HG02885 (cell line): Measurements from ENCODE around the gene PNN.
A peak's percentile ranks its signal among the peaks of the same experiment; 100 is the strongest.
"Not testable (repeated sequence)": the region's sequence is repeated elsewhere in the genome, so short reads cannot be mapped to it uniquely, and the experiment has no call there.

Experiments used
- ATAC-seq: cut with Tn5 transposase; IDR thresholded peaks from one replicate; pipeline ENCODE4 v1.9.1; 2021; ENCODE audit warnings: mild to moderate bottlenecking; ENCODE audit not compliant: unreplicated experiment, poor library complexity

Gene PNN

DNA sequence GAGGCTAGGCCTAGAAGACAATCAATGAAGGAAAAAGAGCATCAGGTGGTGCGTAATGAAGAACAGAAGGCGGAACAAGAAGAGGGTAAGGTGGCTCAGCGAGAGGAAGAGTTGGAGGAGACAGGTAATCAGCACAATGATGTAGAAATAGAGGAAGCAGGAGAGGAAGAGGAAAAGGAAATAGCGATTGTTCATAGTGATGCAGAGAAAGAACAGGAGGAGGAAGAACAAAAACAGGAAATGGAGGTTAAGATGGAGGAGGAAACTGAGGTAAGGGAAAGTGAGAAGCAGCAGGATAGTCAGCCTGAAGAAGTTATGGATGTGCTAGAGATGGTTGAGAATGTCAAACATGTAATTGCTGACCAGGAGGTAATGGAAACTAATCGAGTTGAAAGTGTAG, 5.5 kb downstream of the PNN start:
- no peak for ATAC-seq

DNA sequence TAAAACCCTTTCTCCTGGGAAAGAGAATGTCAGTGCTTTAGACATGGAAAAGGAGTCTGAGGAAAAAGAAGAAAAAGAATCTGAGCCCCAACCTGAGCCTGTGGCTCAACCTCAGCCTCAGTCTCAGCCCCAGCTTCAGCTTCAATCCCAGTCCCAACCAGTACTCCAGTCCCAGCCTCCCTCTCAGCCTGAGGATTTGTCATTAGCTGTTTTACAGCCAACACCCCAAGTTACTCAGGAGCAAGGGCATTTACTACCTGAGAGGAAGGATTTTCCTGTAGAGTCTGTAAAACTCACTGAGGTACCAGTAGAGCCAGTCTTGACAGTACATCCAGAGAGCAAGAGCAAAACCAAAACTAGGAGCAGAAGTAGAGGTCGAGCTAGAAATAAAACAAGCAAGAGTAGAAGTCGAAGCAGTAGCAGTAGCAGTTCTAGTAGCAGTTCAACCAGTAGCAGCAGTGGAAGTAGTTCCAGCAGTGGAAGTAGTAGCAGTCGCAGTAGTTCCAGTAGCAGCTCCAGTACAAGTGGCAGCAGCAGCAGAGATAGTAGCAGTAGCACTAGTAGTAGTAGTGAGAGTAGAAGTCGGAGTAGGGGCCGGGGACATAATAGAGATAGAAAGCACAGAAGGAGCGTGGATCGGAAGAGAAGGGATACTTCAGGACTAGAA, 6.1 kb downstream of the PNN start:
- ATAC-seq, result no peak

DNA sequence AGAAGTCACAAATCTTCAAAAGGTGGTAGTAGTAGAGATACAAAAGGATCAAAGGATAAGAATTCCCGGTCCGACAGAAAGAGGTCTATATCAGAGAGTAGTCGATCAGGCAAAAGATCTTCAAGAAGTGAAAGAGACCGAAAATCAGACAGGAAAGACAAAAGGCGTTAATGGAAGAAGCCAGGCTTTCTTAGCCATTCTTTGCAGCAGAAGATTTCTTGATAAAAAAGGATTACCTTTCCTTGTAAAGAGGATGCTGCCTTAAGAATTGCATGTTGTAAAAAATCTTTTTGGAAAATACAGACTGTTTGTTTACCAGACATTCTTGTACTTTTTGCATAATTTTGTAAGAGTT, 6.6 kb downstream of the PNN start:
- ATAC-seq, result no peak

DNA sequence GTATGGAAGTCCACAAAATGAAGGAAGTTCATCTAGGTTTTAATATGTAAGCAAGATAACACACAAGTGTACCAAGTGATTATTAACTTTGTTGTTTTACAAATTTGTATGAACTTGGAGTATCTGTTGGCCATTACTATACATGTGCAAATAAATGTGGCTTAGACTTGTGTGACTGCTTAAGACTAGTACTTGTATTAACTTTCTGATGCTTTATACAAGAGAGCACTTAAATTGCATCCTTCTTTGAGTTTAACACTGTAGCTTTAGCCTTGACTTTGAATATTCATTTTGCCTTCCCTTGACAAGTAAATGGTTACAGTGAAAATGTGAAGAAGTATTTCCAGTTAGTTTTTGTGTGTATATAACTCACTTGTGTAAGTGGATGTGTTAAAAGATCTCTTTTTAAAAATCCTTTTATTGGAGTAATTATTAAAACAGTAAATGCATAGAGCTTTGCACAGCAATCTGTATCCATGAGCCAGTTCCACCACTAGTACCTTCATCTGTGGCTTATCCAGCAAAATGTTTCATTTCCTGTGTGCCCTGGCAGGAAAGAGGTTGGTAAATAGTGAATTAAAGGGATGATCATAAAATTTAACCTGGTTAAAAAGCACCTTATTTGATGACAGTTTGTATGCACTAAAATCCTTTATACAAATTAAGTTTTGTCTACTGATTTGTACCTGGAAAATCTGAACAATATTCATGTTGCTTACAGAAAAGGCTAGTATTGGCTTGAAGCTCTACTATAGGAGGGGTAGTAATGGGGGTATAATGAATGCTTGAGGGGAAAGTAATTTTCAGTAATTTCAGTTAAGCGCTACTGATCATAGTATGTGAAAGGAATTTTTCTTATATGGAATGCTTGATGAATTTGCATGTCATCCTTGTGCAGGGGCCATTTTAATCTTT, 8.0 kb downstream of the PNN start:
- ATAC-seq, result no peak

DNA sequence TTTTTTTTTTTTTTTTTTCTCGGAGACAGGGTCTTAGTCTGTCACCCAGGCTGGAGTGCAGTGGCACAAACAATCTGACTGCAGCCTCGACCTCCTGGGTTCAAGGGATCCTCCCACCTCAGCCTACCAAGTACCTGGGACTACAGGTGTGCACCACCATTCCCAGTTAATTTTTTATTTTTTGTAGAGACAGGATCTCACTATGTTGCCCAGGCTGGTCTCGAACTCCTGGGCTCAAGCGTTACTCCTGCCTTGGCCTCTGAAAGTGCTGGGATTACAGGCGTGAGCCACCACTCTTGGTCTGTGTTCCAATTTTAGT, 8.6 kb downstream of the PNN start:
- not testable (repeated sequence) for ATAC-seq

DNA sequence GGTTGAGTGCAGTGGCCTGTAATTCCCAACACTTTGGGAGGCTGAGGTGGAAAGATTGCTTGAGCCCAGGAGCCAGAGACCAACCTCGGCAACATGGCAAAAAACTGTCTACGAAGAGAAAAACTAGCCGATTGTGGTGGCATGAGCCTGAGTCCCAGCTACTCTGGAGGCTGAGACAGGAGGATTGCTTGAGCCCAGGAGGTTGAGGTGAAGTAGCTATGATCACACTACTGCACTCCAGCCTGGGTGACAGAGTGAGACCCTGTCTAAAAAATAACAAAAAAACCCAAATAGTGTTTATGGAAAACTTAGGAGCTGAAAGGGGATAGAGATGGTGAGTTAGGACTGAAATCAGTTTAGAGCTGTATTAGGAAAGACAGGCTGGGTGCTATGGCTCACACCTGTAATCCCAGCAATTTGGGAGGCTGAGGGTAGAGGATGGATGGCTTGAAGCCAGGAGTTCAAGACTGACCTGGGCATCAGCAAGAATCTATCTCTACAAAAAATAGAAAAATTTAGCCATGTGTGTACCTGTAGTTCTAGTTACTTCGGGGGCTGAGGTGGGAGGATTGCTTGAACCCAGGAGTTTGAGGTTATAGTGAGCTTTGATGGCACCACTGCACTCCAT, 9.7 kb downstream of the PNN start:
- ATAC-seq, result no peak

DNA sequence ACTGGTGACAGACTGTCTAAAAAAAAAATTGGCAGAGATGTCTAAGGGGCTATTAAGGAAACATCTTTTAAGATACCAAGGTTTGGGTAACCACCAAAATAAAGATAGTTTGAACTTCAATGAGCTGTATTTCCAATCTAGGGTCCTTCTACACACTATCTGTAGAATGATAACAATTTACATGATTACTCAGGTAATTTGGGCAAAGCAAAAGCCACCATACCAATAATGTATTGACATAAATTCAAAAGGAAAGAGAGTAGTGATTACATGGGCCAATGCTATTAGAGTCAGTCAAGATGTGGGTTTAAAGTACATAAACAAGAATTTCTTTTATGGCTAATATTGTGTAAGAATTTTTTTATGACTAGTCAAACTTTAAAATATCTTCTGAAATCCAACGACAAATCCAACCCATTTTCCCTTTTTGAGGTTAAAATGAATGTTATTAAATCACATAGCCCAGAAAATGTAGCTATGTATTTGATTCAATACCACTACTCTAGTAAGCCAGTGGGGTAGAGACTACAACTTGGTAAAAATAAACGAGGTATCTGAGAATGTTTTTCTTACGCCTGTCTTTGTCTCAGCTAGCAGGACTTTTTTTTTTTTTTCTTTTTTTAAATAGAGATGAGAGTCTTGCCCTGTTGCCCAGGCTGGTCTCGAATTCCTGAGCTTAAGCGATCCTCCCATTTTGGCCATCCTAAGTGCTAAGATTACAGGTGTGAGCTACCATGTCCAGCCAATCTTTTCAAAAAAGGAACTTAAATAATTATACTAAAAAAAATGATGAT, 10.4 kb downstream of the PNN start:
- ATAC-seq, result no peak

DNA sequence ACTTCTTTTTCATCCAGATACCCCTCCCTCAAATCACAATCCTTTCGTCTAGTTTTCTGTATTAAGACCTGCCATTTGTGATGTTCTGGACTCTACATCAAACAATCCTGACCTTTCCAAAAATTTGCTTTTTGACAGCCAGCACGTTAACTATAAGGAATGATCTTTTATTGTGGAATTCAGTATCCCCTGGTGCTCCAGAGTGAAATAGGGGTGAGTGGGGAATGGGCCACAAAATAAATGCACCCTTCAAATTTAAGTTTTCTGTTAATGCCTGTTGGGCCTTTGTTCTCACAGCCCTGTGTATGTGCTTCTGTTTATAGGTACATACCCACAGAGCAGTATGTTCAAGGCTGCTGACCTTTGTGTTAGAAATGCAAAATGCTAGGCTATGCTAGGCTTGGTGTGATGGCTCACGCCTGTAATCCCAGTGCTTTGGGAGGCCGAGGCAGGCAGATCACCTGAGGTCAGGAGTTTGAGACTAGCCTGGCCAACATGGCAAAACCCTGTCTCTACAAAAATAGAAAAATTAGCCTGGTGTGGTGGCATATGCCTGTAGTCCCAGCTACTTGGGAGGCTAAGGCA, 12.0 kb downstream of the PNN start:
- ATAC-seq, result no peak

DNA sequence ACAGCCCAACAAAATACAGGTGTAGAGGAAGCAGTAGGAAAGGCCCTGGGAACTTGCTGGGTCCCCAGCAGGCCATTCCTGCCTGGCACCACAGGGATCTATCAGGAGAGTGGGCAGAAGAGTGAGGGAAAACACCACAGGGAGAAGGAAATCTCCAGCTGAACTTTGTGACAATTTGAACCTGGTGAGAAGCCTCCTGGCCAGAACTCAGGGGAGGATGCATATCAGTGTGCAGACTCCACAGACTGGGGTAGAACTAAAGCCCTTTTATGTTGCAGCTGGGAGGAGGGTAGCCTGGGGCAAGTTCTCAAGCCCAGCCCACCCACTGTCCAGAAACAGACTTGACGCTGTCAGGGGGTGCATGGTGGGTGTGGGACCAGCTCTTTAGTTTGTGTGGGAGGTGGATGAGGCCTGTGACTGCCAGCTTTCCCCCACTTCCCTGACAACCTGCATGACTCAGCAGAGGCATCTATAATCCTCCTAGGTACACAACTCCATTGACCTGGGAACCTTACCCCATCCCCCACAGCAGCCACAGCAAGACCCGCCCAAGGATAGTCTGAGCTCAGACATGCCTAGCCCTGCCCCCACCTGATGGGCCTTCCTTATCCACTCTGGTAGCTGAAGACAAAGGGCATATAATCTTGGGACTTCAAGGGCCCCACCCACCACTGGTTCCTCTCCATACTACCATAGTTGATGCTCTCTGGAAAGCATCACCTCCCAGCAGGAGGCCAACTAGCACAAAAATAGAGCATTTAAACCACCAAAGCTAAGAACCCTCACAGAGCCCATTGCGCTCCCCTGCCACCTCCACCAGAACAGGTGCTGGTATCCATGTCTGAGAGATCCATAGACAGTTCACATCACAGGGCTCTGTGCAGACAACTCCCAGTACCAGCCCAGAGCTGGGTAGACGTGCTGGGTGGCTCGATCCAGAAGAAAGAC, 28.9 kb downstream of the PNN start:
- ATAC-seq, result no peak

DNA sequence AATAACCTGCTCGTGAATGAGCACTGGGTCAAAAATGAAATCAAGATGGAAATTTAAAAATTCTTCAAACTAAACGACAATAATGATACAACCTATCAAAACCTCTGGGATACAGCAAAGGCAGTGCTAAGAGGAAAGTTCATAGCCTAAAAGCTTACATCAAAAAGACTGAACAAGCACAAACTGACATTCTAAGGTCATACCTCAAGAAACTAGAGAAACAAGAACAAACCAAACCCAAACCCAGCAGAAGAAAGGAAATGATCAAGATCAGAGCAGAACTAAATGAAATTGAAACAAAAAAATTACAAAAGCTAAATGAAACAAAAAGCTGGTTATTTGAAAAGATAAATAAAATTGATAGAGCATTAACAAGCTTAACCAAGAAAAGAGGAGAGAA, 32.4 kb downstream of the PNN start:
- ATAC-seq, result not testable (repeated sequence)

DNA sequence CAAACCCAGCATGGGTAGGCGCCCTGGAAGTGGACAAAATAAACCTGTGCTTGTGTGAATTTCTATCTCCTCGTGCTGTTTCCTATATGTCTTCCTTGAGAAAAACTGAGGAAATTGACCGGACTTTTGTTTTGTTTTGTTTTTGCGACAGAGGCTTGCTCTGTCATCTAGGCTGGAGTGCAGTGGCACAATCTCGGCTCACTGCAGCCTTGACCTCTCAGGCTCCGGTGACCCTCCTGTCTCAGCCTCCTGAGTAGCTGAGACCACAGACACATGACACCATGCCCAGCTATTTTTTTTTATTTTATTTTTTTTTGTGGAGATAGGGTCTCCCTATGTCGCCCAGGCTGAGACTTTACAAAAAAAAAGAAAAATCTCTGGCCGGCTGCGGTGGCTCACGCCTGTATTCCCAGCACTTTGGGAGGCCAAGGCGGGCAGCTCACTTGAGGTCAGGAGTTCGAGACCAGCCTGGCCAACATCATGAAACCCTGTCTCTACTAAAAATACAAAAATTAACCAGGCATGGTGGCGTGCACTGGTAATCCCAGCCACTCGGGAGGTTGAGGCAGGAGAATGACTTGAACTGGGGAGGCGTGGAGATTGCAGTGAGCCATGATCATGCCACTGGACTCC, 36.2 kb downstream of the PNN start:
- ATAC-seq, result no peak

DNA sequence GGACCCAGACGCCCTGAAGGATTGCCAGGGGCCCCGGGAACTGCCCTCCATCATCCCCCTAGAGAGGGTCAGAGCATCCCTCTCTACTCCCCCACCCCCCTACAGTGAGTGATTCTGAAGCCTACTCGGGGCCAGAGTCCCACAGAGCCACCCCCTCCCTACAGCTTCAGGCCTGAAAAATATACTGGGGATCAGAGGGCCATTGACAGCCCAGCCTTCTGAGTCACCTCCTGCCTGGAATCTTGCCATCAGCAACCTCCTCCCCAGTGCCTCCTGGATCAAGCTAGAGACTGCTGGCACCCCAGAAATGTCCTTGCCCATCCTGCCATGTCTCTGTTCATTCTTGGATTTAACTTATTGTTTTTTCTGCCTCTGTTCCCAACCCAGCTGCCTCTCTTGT, 37.0 kb downstream of the PNN start:
- ATAC-seq, result no peak

DNA sequence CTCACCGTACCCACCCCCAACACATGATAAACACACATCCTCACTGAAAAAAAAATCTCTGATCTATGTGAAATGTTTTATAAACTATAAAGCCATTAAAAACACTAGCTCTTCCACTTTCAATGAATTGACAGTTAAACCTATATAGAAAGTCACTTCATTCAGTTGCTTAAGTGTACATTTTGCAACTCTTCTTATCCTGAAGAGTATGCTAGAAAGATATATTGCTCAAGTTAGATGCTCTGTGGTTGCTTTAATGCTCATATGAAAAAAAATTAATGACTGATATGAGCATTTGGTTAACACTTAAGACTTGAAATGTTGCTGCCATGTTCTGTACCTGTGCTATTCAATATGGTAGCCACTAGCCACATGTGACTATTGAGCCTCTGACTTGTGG, 37.6 kb downstream of the PNN start:
- no peak for ATAC-seq

DNA sequence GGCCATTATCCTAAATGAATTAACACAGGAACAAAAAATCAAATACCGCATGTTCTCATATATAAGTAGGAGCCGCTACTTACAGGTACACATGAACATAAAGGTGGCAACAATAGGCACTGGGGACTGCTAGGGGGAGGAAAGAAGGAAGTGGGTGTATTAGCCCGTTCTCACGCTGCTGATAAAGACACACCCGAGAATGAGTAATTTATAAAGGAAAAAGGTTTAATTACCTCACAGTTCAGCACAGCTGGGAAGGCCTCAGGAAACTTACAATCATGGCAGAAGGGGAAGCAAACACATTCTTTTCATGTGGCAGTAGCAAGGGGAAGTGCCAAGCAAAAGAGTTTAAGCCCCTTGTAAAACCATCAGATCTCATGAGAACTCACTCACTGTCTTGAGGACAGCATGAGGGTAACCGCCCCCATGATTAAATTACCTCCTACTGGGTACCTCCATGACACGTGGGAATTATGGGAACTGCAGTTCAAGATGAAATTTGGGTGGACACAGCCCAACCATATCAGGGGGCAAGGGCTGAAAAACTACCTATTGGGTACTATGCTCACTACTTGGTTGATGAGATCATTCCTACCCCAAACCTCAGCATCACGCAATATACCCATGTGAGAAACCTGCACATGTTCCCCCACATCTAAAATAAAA, 42.3 kb downstream of the PNN start:
- ATAC-seq, result no peak

DNA sequence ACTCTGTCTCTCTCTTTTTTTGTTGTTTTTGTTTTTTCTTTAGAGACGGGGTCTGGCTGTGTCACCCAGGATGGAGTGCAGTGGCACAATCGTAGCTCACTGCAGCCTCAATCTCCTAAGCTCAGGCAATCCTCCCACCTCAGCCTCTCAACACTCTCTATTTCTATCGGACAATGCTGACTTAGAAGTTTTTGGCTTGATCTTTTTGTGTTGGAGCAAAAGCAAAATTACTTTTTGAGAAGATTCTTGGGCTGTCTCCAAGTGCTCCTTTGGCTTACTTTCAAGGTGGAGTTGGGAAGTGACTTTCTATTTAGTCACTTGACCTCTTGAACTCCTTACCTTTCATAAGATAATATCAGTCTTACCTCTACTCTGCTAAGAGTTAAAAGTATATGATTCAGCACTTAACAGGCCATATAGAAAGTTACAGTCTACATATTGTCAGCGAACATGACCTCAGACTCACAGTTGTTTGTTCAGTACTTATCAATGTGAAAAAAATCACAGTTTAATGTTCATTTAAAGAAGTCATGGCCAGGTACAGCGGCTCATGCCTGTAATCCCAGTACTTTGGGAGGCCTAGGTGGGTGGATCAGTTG, 43.2 kb downstream of the PNN start:
- ATAC-seq, result no peak

DNA sequence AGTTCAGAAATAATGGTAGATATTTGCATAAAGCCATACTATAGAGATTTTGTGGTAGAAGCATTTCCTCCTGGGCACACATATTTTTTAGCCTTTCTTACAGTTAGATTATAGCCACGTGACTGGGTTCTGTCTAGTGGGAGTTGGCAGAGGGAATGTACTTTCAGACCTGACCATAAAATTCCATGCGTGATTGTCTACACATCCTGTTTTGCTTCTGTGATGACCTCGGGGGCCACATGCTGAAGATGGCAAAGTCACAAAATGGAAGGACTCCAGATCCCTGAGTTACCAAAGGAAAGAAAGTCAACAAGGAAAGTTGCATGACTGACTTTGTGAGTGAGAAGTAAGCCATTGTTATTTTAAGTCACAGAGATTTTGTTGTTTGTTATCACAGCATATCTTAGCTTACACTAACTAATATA, 44.0 kb downstream of the PNN start:
- ATAC-seq, result peak; percentile 46

DNA sequence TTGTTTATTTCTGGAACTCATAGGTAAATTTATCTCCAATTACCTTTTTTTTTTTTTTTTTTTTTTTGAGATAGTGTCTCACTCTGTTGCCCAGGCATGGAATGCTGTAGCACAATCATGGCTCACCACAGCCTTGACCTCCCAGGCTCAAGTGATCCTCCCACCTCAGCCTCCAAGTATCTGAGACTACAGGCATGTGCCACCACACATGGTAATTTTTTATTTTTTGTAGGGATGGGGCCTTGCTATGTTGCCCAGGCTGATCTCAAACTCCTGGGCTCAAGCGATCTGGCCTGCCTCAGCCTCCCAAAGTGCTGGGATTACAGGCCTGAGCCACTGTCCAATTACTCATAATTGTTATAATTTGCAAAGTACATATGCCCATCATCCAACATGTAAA, 45.4 kb downstream of the PNN start:
- ATAC-seq, result not testable (repeated sequence)

DNA sequence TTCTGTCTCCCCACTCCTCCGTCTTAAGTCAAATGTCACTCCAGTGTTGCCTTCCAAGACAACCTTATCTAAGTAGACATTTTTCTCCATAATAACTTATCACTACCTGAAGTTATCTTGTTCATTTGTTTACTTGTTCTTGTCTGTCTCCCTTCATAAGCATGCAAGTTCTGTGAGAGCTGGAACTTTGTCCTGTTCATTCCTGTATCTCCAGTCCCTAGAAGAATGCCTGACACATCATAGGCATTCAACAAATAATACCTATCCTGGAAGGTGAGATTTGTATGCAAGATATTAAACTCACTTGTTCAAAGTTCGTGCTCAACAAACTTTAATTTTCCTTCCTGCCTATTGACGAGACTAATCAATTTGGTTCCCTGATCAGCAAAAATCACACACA, 53.0 kb downstream of the PNN start:
- no peak for ATAC-seq
